SHP77 (cell line): Measurements from ENCODE around the gene UMODL1.
"Not testable (repeated sequence)": the region's sequence is repeated elsewhere in the genome, so short reads cannot be mapped to it uniquely, and the experiment has no call there.

Experiments
- DNase-seq, 2 experiments: peaks; one replicate each; lab custom pipeline; 2025; lab: John Stamatoyannopoulos, UW

UMODL1 gene

DNA sequence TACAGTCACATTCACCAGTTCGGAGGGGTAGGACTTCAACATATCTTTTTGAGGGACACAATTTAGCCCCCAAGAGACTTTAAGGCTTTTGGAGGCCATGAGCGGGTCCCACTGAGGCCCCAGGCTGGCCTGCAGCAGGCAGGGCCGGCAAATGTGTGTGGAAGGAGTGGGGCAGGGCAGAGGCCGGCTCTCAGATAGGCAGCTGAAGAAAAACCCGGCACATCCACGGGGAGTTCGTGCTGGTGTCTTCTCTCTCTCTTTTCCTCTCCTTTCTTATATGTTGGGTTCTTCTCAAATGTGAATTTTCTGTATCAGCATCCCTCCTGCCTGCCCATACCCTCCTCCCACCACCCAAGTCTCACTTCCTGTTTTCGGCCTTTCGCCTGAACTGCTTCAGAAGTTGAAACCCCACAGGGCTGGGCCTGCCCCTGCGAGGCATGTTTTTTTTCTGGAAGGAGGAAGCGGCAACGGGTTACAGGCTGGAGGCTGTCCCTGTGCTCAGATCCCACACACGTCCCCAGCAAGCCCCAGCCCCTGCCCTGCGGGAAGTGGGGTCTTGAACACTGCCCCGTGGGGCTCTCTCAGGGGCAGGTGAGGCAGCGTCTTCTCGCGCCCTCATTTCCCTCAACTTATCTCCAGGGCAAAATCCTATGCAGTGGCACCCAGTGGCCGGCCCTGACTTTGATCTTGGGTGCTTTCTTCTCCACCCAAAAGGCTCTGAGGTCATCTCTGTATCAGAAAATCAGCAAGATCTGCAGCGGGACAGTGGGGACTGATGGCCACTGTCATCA is 9.7 kb upstream of the UMODL1 start:
- DNase-seq: no peak

DNA sequence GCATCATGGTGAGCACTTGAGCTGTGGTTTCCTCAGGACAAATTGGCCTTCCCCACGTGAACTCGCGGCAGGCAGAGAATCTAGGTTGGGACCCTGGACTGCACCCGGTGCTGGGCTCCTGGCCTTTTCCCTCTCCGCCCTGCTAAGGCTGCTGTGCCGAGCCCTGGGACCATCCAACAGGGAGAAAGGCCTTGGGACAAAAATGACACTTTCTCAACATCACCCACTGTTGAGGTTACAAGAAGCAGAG is 9.2 kb upstream of the UMODL1 start:
- DNase-seq: no peak

DNA sequence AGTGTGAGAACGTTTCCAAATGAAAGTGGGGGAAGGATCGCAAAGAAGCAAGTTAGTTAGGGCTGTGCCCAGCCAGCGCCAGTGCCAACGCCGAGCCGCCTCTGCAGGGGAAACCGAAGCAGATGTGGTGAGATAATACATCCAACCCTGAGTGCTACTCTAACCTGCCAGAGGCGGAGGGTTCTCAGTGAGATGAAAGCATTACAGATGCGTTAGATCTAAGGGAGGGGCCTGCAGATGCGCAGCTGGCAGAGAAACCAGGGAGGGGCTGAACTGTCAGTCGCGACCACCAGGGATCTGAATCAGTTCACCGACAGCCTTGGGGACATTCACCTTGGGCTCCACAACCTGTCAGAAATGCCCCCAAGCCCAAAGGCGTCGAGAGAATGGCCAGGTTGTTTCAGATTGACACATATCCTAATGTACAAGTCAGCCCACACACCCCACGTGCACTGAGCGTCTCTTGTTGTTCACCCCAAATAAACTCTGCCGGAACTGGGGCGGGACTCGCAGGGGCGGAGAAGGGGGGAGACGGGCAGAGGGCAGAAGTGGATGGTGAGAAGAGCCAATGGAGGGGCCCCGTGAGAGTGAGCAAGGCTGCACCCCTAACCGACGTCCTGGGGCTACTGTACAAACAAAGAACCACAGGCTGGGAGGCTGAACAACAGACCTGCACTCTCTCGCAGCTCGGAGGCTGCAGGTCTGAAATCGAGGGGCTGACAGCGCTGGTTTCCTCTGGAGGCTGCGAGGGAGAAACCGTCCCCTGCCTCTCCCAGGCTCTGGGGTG is 8.7 kb upstream of the UMODL1 start:
- no peak for DNase-seq

DNA sequence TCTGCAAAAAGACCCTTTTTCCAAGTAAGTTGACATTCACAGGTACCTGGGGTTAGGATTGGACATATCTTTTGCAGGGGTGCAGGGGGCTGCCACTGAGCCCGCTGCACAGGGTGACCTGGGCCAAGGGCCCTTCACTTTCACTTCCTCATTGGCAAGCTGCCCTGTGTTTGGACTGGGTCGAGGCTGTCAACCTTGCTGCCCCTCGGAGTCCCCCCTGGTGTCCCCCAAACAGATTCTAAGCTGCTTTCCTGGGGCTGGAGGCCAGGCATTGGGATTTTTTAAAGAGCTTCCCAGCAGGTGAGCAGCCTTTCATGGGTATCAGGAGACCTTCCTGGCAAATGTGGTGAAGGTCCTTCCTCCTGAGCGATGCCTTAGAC is 7.9 kb upstream of the UMODL1 start:
- DNase-seq: no peak

DNA sequence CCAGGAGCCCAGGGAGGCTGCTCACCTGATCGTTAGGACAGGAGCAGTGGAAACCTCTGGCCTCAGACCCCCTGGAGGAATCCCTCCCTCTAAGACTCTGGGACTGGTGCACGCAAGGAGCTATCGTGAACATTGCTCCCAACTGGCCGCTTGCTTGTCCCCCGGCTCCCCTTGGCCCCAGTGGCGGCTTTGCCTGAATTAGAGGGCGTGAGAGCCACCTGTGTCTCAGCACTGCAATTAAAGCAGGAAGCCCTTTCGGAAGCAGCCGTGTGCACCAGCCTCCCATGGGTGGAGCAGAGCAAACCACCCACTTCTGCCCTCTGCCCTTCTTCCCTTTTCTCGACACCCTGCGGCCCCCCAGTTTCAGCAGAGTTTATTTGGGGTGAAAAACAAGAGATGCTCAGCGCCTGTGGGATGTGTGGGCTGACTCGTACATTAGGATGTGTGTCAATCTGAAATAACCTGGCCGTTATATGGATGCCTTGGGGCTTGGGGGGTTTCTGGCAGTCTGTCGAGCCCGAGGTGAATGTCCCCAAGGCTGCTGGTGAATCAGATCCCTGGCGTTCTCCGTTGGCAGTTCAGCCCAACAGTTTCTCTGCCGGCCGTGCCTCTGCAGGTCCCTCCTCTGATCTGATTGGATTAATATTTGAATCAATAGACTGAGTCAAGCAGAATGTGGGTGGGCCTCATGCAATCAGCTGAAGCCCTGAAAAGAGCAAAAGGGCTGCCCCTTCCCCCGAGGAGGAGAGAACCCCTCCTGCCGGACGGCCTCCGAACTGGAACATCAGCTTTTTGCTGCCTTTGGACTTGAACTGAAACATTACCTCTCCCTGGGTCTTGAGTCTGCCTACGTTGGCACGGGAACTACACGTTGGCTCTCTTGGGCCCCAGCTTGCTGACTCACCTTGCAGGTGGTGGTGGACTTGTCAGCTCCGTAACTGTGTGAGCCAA is 7.3 kb upstream of the UMODL1 start:
- no peak for DNase-seq

DNA sequence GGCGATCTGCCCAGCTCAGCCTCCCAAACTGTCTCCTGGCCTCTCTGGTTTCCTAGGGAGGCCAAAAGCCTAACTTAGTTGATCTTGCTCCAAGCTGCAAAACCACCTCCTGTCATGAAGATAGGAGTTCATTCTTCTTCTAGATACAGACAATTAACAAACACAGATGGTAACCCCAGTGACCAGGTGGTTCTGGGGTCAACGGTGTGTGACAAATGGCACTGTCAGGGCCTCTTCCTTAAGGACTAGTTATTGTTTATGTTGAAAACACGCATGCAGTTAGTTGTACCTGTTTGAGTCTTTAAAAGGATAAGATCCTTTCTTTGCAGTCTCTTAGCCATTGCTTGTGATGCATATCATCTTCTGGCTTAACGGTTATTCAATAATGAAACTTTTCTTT is 4.6 kb upstream of the UMODL1 start:
- DNase-seq: no peak

DNA sequence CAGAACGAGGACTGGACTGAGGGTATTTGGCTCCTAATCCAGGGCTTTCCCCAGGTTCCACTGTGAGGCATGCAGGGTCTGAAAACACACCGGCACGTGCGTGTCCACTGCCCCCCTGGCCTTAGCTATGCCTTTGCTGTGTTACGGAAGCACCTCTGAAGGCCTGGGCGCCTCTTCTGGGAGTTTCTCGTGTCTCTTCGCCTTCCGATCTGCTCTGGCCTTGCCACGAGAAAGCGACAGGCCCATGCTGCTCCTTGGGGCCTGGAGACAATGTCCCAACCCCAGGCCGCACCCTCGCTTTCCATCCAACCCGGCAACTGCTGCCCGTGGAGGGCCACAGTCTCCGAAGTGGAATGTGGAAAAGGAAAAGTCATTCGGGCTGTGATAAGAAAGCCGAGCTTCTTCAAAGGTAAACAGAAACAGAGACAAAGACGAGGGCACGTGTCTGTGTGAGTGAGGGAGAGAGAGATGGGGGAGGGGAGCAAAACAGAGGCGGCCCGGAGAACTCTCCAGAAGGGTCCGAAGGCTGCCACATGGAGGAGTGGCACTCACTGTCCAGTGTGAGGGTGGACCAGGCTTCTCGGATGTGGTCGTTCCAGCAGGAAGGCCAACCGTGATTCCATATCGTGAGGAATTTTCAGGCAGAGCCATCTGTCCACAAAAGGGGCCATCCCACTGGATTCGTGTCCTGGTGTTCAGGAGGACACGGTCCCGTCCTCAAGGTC is 3.4 kb upstream of the UMODL1 start:
- DNase-seq: no peak

DNA sequence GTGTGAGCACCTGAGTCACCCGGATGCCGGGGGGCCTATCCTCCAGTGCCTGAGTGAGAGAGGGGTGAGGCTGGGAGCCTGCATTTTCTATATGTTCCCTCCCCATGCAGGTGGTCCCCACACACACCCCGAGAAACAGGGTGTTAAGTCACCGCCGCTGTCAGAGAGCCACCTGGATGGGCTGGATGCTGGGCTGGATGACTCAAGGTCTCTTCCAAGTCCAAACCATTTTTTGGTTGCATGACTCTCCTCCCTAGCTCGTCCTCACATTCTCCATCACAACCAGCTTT is 2.9 kb upstream of the UMODL1 start:
- no peak for DNase-seq

DNA sequence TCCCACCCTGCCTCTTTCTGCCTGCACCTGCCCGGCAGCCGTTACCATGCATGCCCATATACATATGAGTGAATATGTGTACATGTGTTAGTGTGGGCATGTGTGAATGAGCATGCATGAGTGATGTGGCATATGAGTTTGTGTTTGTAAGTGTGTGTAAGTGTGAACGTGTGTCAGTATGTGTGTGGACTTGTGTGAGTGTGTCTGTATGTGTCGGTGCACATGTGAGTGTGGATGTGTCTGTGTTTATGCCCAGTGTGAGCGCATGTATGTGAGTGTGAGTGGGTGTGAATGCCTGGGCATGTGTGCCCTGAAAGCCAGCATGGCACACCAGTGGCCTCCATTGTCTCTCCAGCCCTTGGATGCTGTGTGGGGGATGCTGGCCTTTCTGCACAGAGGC is 2.5 kb upstream of the UMODL1 start:
- DNase-seq: no peak

DNA sequence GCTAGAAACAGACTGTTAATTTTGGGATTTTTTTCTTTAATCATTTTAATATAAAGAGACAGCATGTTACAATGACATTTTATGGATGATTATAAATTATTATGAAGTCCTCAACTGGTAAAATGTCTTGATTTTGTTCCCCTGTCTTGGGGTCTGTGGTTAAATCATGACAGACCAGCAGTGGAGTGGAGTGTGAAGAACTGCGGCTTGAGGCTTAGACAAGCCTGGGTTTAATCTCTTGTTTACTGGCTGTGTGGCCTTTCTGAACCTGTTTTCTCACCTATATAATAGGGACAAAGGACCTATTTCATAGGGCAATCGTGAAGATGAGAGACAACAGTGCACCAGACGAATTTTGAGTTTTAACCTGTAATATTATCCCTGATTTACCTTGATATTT is 1.8 kb upstream of the UMODL1 start:
- DNase-seq: no peak

DNA sequence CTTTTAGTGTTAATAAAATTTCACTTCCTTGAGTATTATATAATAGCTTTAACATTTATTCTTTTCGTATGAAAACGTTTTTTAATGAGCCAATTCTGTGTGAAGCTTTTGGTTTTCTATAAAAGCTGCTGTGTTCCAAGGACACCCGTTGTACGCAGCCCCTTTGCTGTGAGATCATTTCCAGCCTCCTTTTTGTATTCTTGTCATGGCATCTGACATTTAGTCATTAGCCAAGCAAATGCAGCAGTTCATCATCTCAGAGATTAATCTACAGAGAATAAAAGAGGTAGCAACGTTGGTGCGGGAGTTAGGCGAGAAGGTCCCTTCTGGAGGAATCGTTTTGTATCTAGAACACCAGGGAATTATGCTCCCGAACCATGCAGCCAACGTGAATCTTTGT is 1.3 kb upstream of the UMODL1 start:
- no peak for DNase-seq

DNA sequence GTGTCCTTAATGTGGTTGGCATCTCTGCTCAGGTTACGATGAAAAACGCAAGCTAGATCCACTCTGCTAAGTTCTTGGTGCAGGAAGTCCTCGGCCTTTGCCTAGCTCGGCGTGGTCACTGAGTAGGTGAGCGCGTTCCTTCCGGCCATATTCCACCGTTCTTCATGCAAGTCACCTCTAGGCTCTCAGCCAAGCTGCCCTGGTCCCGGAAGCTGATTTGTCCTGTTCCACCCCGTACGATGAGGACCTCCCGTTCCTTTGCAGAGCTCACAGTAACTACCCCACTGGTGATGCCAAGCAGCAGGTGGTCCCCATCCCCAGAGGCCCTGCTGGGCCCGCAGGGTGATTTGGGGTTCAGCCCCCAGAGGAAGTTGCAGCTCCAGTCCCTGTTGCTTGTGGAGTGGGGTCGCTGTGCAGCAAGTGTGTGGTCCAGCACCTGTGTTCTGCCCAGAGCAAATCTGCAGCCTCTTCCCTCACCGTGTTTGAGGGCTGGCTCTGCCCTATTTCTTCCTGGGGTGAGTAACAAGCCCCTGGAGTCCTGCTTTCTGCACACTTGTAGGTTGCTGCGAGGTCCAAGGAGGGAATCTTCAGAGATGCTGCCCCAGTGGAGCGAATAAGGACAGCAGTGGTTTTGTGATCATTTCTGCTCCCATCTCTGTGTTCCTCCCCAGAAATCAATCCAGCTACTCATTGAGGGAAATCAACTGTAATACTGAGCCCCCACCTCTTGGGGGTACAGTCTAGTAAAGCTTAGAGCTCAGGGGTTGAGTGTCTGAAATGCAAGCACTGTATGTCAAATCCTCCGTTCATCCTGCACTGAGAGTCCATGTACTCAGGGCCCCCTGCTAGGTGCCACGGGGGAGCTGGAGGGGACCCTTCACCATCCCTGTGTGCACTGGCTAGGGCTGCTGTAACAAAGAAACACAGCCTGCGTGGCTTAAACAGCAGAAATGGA is 2.3 kb downstream of the UMODL1 start:
- no peak for DNase-seq

DNA sequence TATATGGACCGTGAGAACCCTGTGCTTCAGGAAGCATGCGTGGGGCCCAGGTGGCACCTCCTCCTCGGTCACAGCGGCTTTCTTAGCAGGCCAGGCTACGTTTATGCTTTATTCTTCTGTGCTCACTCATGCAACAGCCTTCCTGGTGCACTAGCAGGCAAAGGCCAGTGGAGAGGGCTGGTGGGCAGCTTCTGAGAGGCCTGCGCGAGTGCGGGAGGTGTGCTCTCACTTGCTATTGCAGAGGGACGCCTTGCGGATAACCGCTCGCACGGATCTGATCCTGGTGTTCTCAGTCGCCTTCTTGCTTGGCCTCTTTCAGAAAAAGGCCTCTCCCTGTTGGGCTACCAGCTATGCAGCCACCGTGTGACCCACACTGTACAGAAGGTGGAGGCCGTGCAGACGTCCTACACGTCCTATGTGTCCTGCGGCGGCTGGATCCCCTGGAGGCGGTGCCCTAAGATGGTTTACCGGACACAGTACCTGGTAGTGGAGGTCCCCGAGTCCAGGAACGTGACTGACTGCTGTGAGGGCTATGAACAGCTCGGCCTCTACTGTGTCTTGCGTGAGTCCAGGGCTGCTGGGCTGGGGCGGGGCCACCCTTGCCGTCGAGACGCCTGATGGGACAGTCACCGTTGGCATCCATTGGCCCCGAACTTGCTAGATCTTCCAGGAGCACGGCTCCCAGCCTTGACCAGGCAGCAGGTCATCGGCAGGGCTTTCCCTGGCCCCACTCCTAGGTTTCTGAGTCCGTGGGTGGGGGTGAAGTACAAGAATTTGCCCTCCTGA is 4.8 kb downstream of the UMODL1 start:
- no peak for DNase-seq

DNA sequence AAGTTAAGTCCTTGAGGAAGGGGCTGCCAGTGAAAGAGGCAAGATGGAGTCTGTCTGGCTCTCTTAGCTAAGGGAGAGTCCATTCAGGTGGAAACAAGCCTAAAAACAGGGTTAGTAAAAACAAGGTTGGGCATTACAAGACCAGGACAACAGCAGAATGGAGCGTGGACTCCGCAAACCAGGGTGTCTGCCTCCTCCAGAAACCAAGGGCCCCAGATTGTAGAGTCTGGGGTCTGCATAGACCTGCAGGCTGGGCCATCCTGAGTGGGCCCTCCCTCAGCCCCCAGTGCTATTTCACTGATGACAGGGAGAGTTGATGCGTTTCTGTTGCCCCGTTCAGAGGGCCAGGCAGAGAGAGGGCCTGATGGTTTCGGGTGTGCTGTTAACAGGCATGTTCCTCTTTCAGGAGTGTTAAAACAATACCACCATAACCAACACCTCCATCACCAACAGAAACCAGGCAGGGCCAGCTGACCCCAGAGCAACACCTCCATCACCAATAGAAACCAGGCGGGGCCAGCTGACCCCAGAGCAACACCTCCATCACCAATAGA is 6.6 kb downstream of the UMODL1 start:
- DNase-seq: not testable (repeated sequence)

DNA sequence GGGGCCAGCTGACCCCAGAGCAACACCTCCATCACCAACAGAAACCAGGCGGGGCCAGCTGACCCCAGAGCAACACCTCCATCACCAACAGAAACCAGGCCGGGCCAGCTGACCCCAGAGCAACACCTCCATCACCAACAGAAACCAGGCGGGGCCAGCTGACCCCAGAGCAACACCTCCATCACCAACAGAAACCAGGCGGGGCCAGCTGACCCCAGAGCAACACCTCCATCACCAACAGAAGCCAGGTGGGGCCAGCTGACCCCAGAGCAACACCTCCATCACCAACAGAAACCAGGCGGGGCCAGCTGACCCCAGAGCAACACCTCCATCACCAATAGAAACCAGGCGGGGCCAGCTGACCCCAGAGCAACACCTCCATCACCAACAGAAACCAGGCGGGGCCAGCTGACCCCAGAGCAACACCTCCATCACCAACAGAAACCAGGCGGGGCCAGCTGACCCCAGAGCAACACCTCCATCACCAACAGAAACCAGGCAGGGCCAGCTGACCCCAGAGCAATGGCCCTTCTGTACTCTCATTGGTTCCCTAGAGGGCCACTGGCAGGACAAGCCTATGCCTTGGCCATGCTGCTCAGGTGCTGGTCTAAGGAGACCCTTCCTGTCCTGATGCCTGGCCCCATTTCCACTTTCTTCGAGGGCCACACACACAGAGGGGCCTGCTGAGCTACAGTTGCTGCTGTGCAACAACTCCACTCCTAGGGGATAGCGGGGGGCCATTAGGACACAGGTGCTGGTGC is 7.3 kb downstream of the UMODL1 start:
- DNase-seq: not testable (repeated sequence)

DNA sequence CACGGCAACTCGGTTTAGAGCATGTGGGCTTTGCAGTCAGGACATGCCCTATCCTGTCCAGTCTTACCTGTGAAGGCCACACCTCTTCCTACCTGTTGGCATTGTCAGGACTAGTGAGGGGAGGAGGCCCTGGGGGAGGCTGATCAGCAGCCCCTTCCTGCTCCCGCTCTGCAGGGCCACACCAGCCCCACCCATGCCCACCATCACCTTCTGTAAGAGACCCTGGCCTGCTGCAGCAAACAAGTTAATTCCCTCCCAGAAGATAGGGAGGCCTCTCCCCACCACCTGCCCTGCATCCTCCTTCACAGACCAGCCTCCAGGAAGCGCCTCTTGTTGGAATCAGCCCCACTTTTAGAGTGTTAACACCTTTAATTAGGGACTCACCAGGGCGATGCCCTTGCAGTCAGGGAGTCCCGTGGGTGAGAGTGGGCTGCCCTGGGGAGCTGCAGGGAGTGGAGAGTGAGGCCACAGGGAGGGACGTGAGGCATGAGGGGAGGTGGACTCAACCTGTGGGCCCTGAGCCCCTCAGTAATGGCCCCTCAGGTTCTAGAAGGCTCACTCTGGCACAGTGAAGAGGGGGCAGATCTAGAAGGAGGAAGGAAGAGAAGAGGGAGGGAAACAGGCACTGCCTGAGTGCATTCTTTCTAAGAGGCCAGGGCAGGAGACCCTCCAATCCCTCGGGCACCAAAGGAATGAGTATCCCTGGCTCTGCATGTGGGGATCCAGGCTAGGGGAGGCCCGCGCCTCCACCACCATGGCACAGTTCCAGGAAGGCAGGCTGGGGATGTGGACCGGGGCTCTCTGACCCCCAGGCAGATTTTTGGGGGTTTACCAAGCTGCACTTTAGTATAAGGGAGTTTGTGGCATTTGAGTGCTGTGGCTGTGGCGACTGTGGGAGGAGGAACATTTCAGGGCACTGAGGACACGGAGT is 8.2 kb downstream of the UMODL1 start:
- no peak for DNase-seq

DNA sequence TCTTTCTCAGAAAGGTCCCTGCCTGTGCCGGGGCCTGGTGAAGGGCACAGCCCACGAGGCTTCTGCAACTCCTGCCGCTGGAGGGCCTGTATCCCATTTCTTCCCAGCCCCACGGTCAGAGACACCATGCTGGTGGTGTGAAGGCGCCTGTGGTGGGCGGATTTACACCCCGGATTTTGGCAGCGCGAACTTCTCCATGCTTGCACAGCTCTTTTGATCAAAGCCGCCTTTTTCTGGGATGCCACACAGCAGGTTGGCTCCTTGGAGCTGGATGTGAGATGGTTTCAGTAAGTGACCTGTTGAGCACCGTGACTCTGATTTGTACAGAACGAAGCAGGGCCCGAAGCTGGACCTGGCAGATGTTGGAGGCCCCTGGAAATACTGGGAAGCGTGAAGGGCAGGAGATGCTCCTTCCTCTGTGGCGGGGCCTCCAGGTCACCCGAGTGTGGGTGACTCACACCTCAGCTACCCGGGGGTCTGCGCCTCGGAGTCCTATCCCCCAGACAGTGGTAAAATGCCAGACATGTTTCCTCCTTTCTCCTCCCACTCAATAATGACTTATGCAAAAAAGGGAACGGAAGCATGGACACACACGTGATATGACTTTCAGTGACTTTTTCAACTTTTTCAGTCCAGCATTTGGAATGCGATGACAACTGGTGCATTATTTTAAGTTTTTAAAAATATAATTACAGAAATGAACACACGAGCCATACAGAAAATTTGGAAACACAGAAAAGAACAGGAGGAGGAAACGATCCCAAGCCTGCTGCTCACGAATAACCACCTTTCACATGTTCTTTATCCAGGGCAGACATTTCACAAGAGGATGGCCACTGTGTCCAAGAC is 9.0 kb downstream of the UMODL1 start:
- DNase-seq: no peak
